Peyer's patch (tissue), 4 donors: ENCODE measurements around the gene ZFP2. TPM values are rescaled to one million over a fixed set of nuclear protein-coding genes. Genes with fewer than 3 reads are reported as not detected.

Source experiments
- DNase-seq, 3 donors: peaks; one replicate each; pipeline ENCODE4 v3.0.0-alpha.2; 2017 to 2019
- H3K27ac ChIP-seq, 4 donors: fragments of 200-600 bp; sonication (generic); one replicate each; pipeline ENCODE4 v1.5.1; 2016 to 2019
- H3K27me3 ChIP-seq, 2 donors: fragments of 200-600 bp; sonication (generic); one replicate each; pipeline ENCODE4 v1.5.1; 2019
- H3K36me3 ChIP-seq, 3 donors: fragments of 200-600 bp; sonication (generic); one replicate each; pipeline ENCODE4 v1.5.1; 2016 to 2019
- H3K4me1 ChIP-seq, 4 donors: fragments of 200-600 bp; sonication (generic); one replicate each; pipeline ENCODE4 v1.5.1; 2016 to 2019
- H3K4me3 ChIP-seq, 4 donors: fragments of 200-600 bp; sonication (generic); 1 replicate in 3 of 4; 2 replicates in 1 of 4; pipeline ENCODE4 v1.5.1; 2016 to 2019; ENCODE audit warnings: mild to moderate bottlenecking in 1 of 4
- H3K9me3 ChIP-seq, 4 donors: fragments of 200-600 bp; sonication (generic); one replicate each; pipeline ENCODE4 v1.5.1; 2016 to 2019; ENCODE audit warnings: mild to moderate bottlenecking in 1 of 4
- CTCF ChIP-seq, 6 experiments: fragments of 450-650 bp in 4 of 6; fragments of 200-600 bp in 2 of 6; sonication (generic) in 1 of 6; IDR thresholded peaks; one replicate each; pipeline ENCODE4 v1.5.1; 2017 to 2019; ENCODE audit warnings: antibody characterized with exemption in 6 of 6, mild to moderate bottlenecking in 3 of 6, moderate library complexity in 1 of 6
- POLR2A ChIP-seq, 2 donors: fragments of 450-650 bp; IDR thresholded peaks; one replicate each; pipeline ENCODE4 v1.5.1; 2017; ENCODE audit warnings: antibody characterized with exemption in 2 of 2, mild to moderate bottlenecking in 2 of 2, moderate library complexity in 2 of 2
- total RNA-seq, 4 donors: library from RNA; depleted of rRNA; stranded (reverse); fragments of >200 nt; gene quantifications; one replicate each; pipeline ENCODE4 v1.1.0, GENCODE V29; 2016

The ZFP2 gene
- total RNA-seq, 4 donors from 2014 or later = 0.70 to 7.4 (median 0.80) TPM; not detected in 1

GRCh38 chr5:178883815-178884430, 11.8 kb upstream of the ZFP2 start:
- DNase-seq = no peak
- Histone ChIP-seq H3K27me3 (no peaks in the 10 kb centered on the region), H3K27ac (no peak overlapping the region), H3K4me3 (no peak overlapping the region), H3K9me3 (peaks cover 0 to 77% (median 10%) of the 10 kb centered on the region in 4 donors), H3K4me1 (no peaks in the 10 kb centered on the region), H3K36me3 (peaks cover 0 to 78% (median 10%) of the 10 kb centered on the region in 3 donors)
- TF ChIP-seq POLR2A (IDR thresholded peaks at IDR 0.05) (no peak), CTCF (IDR thresholded peaks at IDR 0.05) (no peak)

- H3K4me3 ChIP-seq = no peak overlapping the region
- peaks cover 0 to 16% (median 3%) of the 10 kb centered on the region in 4 donors for H3K9me3 ChIP-seq
- H3K36me3 ChIP-seq = no peaks in the 10 kb centered on the region
- H3K27me3 ChIP-seq = no peaks in the 10 kb centered on the region
- TF ChIP-seq CTCF (IDR thresholded peaks at IDR 0.05) = no peak
- TF ChIP-seq POLR2A (IDR thresholded peaks at IDR 0.05) = no peak
- no peak overlapping the region for H3K27ac ChIP-seq
- H3K4me1 ChIP-seq = no peaks in the 10 kb centered on the region
- DNase-seq = no peak
These were observed 3.6 kb downstream of the ZFP2 start for GRCh38 chr5:178899289-178899688.

- Histone ChIP-seq H3K4me1 (no peaks in the 10 kb centered on the region), H3K36me3 (no peaks in the 10 kb centered on the region), H3K9me3 (peaks cover 0 to 16% (median 0%) of the 10 kb centered on the region in 4 donors), H3K27me3 (no peaks in the 10 kb centered on the region), H3K27ac (no peak overlapping the region), H3K4me3 (no peak overlapping the region)
- DNase-seq = no peak
- TF ChIP-seq POLR2A (IDR thresholded peaks at IDR 0.05) (no peak), CTCF (IDR thresholded peaks at IDR 0.05) (no peak)
These were observed 7.1 kb downstream of the ZFP2 start for GRCh38 chr5:178902849-178903248.

- H3K9me3 ChIP-seq = peaks cover 0 to 95% (median 39%) of the 10 kb centered on the region in 4 donors
- TF ChIP-seq CTCF (IDR thresholded peaks at IDR 0.05) (no peak), POLR2A (IDR thresholded peaks at IDR 0.05) (no peak)
- H3K27me3 ChIP-seq = no peaks in the 10 kb centered on the region
- H3K27ac ChIP-seq = no peak overlapping the region
- DNase-seq = no peak
- H3K36me3 ChIP-seq = no peaks in the 10 kb centered on the region
- H3K4me3 ChIP-seq = no peak overlapping the region
- no peaks in the 10 kb centered on the region for H3K4me1 ChIP-seq
These were observed 36.4 kb downstream of the ZFP2 start for GRCh38 chr5:178931846-178932760.

- H3K27me3 ChIP-seq = no peaks in the 10 kb centered on the region
- TF ChIP-seq CTCF (IDR thresholded peaks at IDR 0.05) = no peak
- no peak for TF ChIP-seq POLR2A (IDR thresholded peaks at IDR 0.05)
- H3K27ac ChIP-seq = peak within 1 kb of the TSS in 3 of 4 donors; percentile 31 to 70 (median 60)
- DNase-seq = peak in 2 of 3 donors; percentile 80 to 87
- H3K4me3 ChIP-seq = peak within 1 kb of the TSS; percentile 26 to 64 (median 45)
- H3K9me3 ChIP-seq = peaks cover 0 to 51% (median 25%) of the 10 kb centered on the region in 4 donors
- no peaks in the 10 kb centered on the region for H3K36me3 ChIP-seq
- no peaks in the 10 kb centered on the region for H3K4me1 ChIP-seq
These were observed 45.1 kb downstream of the ZFP2 start, which contains the start of gene ZNF454 for GRCh38 chr5:178940569-178941360. ZNF454 (plus strand) TSS chr5:178941198; CDS start chr5:178942792, 1,594 bp downstream.
